Choroid plexus epithelial cell (primary cell): Measurements from ENCODE around the gene WWOX.

Source experiments
- DNase-seq: peaks from one replicate; pipeline ENCODE4 v3.0.0-alpha.2; 2010; ENCODE audit warnings: low read depth
- H3K4me3 ChIP-seq: 2 replicates; pipeline ENCODE4 v1.5.1; 2011; ENCODE audit warnings: low read depth, mild to moderate bottlenecking, control low read depth, low read length, moderate library complexity
- TF ChIP-seq, protein P1 (sequence below): conservative IDR thresholded peaks from 2 replicates; pipeline ENCODE4 v1.5.1; 2011; ENCODE audit warnings: low read depth, mild to moderate bottlenecking, control low read depth, inconsistent platforms, low read length, moderate library complexity

Gene WWOX

GRCh38 chr16:78504401-78504851 is 405.0 kb downstream of the WWOX start:
- no peak overlapping the region for H3K4me3 ChIP-seq
- DNase-seq = no peak
- TF ChIP-seq, protein P1, sequence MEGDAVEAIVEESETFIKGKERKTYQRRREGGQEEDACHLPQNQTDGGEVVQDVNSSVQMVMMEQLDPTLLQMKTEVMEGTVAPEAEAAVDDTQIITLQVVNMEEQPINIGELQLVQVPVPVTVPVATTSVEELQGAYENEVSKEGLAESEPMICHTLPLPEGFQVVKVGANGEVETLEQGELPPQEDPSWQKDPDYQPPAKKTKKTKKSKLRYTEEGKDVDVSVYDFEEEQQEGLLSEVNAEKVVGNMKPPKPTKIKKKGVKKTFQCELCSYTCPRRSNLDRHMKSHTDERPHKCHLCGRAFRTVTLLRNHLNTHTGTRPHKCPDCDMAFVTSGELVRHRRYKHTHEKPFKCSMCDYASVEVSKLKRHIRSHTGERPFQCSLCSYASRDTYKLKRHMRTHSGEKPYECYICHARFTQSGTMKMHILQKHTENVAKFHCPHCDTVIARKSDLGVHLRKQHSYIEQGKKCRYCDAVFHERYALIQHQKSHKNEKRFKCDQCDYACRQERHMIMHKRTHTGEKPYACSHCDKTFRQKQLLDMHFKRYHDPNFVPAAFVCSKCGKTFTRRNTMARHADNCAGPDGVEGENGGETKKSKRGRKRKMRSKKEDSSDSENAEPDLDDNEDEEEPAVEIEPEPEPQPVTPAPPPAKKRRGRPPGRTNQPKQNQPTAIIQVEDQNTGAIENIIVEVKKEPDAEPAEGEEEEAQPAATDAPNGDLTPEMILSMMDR = no peak

DNA sequence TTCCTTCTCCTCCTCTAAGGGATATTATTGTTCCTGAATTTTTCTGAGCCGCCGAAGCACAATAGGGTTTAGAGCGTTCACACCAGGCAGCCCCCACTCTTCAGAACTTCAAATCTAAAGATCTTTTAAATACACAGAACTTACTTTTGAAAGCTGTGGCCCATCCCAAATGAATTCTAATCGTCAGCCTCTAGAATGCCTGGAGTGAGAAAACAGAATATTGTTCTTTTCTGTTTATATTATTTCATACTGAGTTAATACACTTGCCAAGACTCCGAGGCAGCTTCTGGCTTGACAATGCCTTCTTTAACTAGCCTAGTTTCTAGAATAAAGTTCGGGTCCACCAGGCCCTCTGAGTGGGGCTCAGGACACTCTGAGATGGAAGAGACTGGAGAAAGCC is 405.6 kb downstream of the WWOX start:
- DNase-seq = no peak
- no peak overlapping the region for H3K4me3 ChIP-seq
- TF ChIP-seq, protein P1 = no peak

- H3K4me3 ChIP-seq = no peak overlapping the region
- TF ChIP-seq, protein P1 = peak; percentile 28
- peak; percentile 13 for DNase-seq
Observed at GRCh38 chr16:78505544-78506366, 406.3 kb downstream of the WWOX start.

- H3K4me3 ChIP-seq = no peak overlapping the region
- TF ChIP-seq, protein P1 = no peak
- DNase-seq = no peak
Observed at GRCh38 chr16:78506367-78507193, 407.1 kb downstream of the WWOX start.

DNA sequence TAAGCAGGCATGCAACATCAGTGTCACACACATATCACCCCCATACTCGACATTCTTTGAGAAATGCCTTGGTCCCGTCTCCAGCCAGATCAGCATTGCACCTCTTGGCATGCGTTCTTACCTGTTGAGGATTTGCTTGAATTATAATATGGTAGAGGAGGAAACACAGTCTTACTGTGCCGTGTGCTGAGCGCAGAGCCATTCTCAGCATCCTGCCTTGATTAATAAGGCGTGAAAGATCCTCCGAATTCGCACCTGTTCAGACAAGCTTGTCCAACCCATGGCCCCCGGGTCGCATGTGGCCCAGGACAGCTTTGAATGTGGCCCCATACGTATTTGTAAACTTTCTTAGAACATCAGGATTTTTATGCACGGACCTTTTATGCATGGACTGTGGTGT is 408.1 kb downstream of the WWOX start:
- H3K4me3 ChIP-seq = no peak overlapping the region
- DNase-seq = no peak
- TF ChIP-seq, protein P1 = no peak

DNA sequence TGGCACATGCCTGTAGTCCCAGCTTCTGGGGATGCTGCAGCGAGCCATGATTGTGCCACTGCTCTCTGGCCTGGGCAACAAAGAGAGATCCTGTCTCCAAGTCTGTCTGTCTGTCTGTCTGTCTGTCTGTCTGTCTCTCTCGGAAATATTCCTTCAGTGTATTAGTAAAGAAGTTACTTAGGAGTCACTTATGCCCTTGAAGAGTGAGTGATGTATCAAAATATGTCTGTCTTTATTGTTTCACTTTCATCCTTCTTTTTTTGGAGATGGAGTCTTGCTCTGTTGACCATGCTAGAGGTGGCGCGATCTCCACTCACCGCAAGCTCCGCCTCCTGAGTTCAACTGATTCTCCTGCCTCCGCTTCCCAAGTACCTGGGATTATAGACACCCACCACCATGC is 410.5 kb downstream of the WWOX start:
- H3K4me3 ChIP-seq = no peak overlapping the region
- TF ChIP-seq, protein P1 = no peak
- DNase-seq = no peak

DNA sequence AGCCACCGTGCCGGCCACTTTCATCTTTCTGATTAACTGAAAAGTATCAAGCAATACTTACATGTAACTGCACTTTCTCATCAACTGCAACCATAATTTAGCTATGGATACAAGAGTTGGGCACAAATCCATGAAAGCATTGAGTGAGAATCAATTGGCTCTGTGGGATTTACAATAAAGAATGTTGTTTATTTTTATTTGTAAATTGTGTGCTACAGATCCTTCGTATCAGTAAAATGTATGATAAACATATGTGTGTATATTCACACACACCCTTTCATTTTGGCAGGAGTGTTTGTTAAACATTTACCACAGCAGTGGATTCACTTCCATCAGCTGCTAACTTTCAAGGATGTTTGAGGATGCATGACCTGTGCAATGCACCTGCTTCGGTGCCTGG is 411.0 kb downstream of the WWOX start:
- TF ChIP-seq, protein P1 = no peak
- DNase-seq = no peak

More for the DNA sequence above, 411.0 kb downstream of the WWOX start:
- no peak overlapping the region for H3K4me3 ChIP-seq
